GM23338 (cell line): ENCODE measurements around the gene RNF223. TPM values are rescaled to one million over a fixed set of nuclear protein-coding genes. Genes with fewer than 3 reads are reported as not detected.

Source experiments
- ATAC-seq: fragments of 200-7000 bp; cut with Tn5 transposase; 3 replicates; pipeline ENCODE4 v1.9.1; 2020
- DNase-seq: peaks from one replicate; pipeline ENCODE4 v3.0.0-alpha.2; 2015; ENCODE audit warnings: low spot score
- H2AFZ ChIP-seq: fragments of 200-600 bp; sonication (generic); 2 replicates; pipeline ENCODE4 v1.8.0; 2016; ENCODE audit warnings: antibody characterized with exemption, mild to moderate bottlenecking, moderate library complexity
- H3F3A ChIP-seq: fragments of 200-600 bp; sonication (generic); replicated peaks from 2 replicates; pipeline ENCODE4 v1.8.0; 2017; ENCODE audit warnings: antibody characterized with exemption, mixed run types, low read depth
- H3K27ac ChIP-seq: fragments of 200-600 bp; sonication (generic); 2 replicates; pipeline ENCODE4 v1.6.1; 2016; ENCODE audit warnings: low read depth
- H3K27me3 ChIP-seq: fragments of 200-600 bp; sonication (generic); 2 replicates; pipeline ENCODE4 v1.8.0; 2016; ENCODE audit warnings: mild to moderate bottlenecking, mixed run types, moderate library complexity; ENCODE audit not compliant: insufficient read depth
- H3K36me3 ChIP-seq: fragments of 200-600 bp; sonication (generic); 2 replicates; pipeline ENCODE4 v1.8.0; 2016; ENCODE audit warnings: mild to moderate bottlenecking; ENCODE audit not compliant: insufficient read depth
- H3K4me1 ChIP-seq: fragments of 200-600 bp; sonication (generic); 2 replicates; pipeline ENCODE4 v1.8.0; 2016; ENCODE audit warnings: mild to moderate bottlenecking, moderate library complexity; ENCODE audit not compliant: insufficient read depth
- H3K4me2 ChIP-seq: fragments of 200-600 bp; sonication (generic); 2 replicates; pipeline ENCODE4 v1.7.1; 2017; ENCODE audit warnings: mixed run types
- H3K4me3 ChIP-seq: fragments of 200-600 bp; sonication (generic); 2 replicates; pipeline ENCODE4 v1.6.1; 2016; ENCODE audit warnings: mixed run types
- H3K79me2 ChIP-seq: fragments of 200-600 bp; sonication (generic); replicated peaks from 2 replicates; pipeline ENCODE4 v1.8.0; 2017; ENCODE audit warnings: mild to moderate bottlenecking; ENCODE audit not compliant: insufficient read depth
- H3K9me2 ChIP-seq: fragments of 200-600 bp; sonication (generic); 2 replicates; pipeline ENCODE4 v1.8.0; 2017; ENCODE audit not compliant: insufficient read depth
- H4K20me1 ChIP-seq: fragments of 200-600 bp; sonication (generic); replicated peaks from 2 replicates; pipeline ENCODE4 v1.8.0; 2017; ENCODE audit warnings: mild to moderate bottlenecking; ENCODE audit not compliant: insufficient read depth
- H3K27ac Mint-ChIP-seq: 2 replicates; pipeline ENCODE4 v1.8.0; 2020; ENCODE audit warnings: inconsistent platforms, mild to moderate bottlenecking, moderate library complexity, mixed read lengths
- H3K27me3 Mint-ChIP-seq: 3 replicates; pipeline ENCODE4 v1.8.0; 2022; ENCODE audit warnings: low read depth, mild to moderate bottlenecking, moderate library complexity, mixed read lengths, inconsistent platforms; ENCODE audit not compliant: insufficient read depth, poor library complexity
- H3K36me3 Mint-ChIP-seq: 3 replicates; pipeline ENCODE4 v1.8.0; 2021; ENCODE audit warnings: low read depth, mild to moderate bottlenecking, inconsistent platforms, moderate library complexity, mixed read lengths
- H3K4me1 Mint-ChIP-seq: 3 replicates; pipeline ENCODE4 v1.8.0; 2020; ENCODE audit warnings: mild to moderate bottlenecking, inconsistent platforms, mixed read lengths
- H3K4me3 Mint-ChIP-seq: 3 replicates; pipeline ENCODE4 v1.8.0; 2021; ENCODE audit warnings: moderate library complexity, mild to moderate bottlenecking, inconsistent platforms, mixed read lengths
- H3K9me3 Mint-ChIP-seq: 3 replicates; pipeline ENCODE4 v1.8.0; 2020; ENCODE audit warnings: moderate library complexity, mild to moderate bottlenecking, inconsistent platforms, mixed read lengths
- CREB1 ChIP-seq: fragments of 250-450 bp; sonication (Bioruptor Pico); IDR thresholded peaks from 2 replicates; pipeline ENCODE4 v1.5.0; 2020; ENCODE audit warnings: low read depth, mild to moderate bottlenecking, moderate library complexity
- EZH2 ChIP-seq: fragments of 200-600 bp; sonication (generic); IDR thresholded peaks from one replicate; pipeline ENCODE4 v1.8.0; 2017; ENCODE audit warnings: antibody characterized with exemption, mild to moderate bottlenecking, low read depth; ENCODE audit not compliant: unreplicated experiment
- EZH2phosphoT487 ChIP-seq: fragments of 200-600 bp; sonication (generic); IDR thresholded peaks from one replicate; pipeline ENCODE4 v1.8.1; 2018; ENCODE audit warnings: antibody characterized with exemption; ENCODE audit not compliant: unreplicated experiment
- POLR2AphosphoS5 ChIP-seq: IDR thresholded peaks from 2 replicates; pipeline ENCODE4 v1.6.1; 2016; ENCODE audit warnings: antibody characterized with exemption, low read depth
- STAT1 ChIP-seq: IDR thresholded peaks from one replicate; pipeline ENCODE4 v1.6.1; 2016; ENCODE audit warnings: antibody characterized with exemption; ENCODE audit not compliant: unreplicated experiment
- polyA plus RNA-seq: library from polyadenylated mRNA; unstranded; fragments of >200 nt; fragmentation: Nextera tagmentation; extraction: Ambion mirVana; gene quantifications from 2 replicates; pipeline ENCODE4 v1.2.1, GENCODE V29; 2016
- total RNA-seq: library from RNA; depleted of rRNA; stranded (reverse); fragments of >200 nt; shearing (Covaris generic); gene quantifications from 2 replicates; pipeline ENCODE4 v1.2.3, GENCODE V29; 2014
- TF ChIP-seq, protein P1 (sequence below): fragments of 250-450 bp; sonication (Bioruptor Pico); IDR thresholded peaks from 2 replicates; pipeline ENCODE4 v1.5.0; 2020; ENCODE audit warnings: mild to moderate bottlenecking, moderate library complexity
- TF ChIP-seq, protein P2 (sequence below): IDR thresholded peaks from 2 replicates; pipeline ENCODE4 v1.6.1; 2016; ENCODE audit warnings: antibody characterized with exemption

RNF223 gene
- total and polyA plus RNA-seq, 2 experiments from 2014 or later: not detected

DNA sequence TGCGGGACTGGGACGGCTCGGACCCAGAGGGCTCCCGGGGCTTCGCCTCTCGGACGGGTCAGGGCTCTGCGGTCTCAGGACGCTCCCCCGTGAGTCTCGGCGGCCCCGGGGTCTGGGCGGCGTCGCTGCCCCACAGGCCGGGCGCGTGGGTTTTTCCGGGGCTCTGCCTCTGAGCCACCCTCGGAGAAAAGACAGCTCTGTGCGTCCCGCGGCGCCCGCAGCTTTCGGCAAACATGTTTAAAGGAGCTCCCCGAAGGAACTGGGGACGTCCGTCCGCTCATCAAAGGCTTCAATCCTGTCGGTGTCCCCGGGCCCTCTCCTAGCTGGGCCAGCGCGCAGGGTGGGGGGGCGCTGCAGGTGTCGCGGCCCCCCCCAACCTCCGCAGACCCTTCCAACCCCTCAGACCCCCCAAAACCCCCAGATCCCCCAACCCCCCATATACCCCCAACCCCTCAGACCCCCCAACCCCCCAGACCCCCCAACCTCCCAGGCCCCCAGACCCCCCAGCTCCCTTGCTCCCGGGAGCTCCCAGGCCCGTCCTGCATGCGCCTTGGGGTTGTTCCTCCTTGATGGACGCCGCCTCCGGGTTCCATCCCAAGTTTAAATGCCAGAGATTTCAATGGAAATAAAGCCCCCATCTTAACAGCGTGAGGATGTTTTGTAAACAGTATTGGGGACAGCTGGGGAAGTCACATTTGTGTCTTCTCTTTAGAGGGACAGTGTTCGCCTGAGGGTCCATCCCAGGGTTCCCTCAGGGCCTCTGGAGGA is 42.8 kb upstream of the RNF223 start:
- Histone ChIP-seq H3F3A (no peaks in the 10 kb centered on the region), H2AFZ (peak overlapping the region; percentile 81; the same call in 1 of the 2 replicates), H3K9me2 (no peaks in the 10 kb centered on the region), H3K27me3 (peaks cover 11% of the 10 kb centered on the region), H3K79me2 (peaks cover 4% of the 10 kb centered on the region; the same call in 1 of the 2 replicates), H3K4me3 (peak overlapping the region; percentile 71), H4K20me1 (no peaks in the 10 kb centered on the region), H3K4me2 (peak overlapping the region; percentile 88), H3K36me3 (no peaks in the 10 kb centered on the region), H3K27ac (no peak overlapping the region), H3K4me1 (no peaks in the 10 kb centered on the region; the same call in 1 of the 2 replicates)
- H3K36me3 Mint-ChIP-seq: peaks cover 27% of the 10 kb centered on the region
- no peak overlapping the region for H3K27ac Mint-ChIP-seq
- H3K4me3 Mint-ChIP-seq: peak overlapping the region; percentile 55
- ATAC-seq (no peak), DNase-seq (peak; percentile 50)
- peaks cover 17% of the 10 kb centered on the region for H3K4me1 Mint-ChIP-seq
- H3K9me3 Mint-ChIP-seq: peaks cover 14% of the 10 kb centered on the region; the same call in 2 of the 3 replicates
- peaks cover 22% of the 10 kb centered on the region for H3K27me3 Mint-ChIP-seq
- TF ChIP-seq STAT1: no peak
- TF ChIP-seq EZH2: no peak
- TF ChIP-seq EZH2phosphoT487: no peak

DNA sequence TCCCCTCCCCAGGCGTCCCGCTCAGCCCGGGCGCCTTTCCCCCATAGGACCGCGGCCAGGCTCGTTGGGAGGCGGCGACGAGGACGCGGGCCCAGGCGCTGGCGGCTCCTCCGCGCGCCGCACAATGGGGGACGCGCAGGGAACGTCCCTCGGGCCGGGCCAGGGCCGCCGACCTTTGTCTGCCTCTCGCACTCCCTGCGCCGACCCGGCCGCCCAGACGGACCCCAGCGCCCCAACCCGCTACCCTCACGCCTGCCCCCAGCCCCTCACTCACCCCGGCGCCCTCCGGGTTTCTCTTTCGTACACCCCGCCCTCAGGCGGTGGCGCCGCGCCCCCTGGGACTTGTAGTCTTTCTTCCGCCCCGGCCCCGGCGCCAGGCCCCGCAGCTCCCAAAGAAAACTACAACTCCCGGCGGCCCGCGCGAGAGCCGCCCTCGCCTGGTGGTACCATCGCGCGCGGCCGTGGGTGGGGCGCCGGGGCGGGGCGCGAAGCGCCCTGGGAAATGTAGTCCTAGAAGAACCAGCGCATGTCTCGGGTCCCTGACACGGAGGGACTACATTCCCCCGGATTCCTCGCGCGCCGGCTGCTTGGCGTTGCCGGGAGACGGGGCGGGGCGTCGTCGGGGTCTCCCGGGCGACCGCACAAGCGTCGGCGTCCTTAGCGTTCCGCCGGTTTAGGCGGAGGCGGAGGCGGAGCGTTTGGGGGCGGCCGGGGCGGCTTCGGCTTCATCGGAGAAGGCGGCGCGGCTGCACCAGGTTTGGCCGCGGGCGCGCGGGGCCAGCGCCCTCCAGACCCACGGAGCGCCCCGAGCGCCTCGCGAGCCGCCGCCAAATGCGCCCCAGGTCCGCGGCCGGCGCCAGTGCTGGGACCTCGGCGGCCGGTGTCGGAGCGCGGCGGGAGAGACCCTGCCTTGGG is 41.9 kb upstream of the RNF223 start, which contains the start of gene C1orf159:
C1orf159 (minus strand) TSS at position 304 of the 915 bp plus-strand sequence. CDS start 24,546 bp downstream, outside the sequence.
- peaks cover 11% of the 10 kb centered on the region for H3K27me3 ChIP-seq
- H3K36me3 Mint-ChIP-seq: peaks cover 35% of the 10 kb centered on the region
- TF ChIP-seq POLR2AphosphoS5 (peak; percentile 74), STAT1 (no peak), CREB1 (CRISPR knock-in tag) (peak; percentile 81), EZH2 (no peak)
- TF ChIP-seq, protein P1, sequence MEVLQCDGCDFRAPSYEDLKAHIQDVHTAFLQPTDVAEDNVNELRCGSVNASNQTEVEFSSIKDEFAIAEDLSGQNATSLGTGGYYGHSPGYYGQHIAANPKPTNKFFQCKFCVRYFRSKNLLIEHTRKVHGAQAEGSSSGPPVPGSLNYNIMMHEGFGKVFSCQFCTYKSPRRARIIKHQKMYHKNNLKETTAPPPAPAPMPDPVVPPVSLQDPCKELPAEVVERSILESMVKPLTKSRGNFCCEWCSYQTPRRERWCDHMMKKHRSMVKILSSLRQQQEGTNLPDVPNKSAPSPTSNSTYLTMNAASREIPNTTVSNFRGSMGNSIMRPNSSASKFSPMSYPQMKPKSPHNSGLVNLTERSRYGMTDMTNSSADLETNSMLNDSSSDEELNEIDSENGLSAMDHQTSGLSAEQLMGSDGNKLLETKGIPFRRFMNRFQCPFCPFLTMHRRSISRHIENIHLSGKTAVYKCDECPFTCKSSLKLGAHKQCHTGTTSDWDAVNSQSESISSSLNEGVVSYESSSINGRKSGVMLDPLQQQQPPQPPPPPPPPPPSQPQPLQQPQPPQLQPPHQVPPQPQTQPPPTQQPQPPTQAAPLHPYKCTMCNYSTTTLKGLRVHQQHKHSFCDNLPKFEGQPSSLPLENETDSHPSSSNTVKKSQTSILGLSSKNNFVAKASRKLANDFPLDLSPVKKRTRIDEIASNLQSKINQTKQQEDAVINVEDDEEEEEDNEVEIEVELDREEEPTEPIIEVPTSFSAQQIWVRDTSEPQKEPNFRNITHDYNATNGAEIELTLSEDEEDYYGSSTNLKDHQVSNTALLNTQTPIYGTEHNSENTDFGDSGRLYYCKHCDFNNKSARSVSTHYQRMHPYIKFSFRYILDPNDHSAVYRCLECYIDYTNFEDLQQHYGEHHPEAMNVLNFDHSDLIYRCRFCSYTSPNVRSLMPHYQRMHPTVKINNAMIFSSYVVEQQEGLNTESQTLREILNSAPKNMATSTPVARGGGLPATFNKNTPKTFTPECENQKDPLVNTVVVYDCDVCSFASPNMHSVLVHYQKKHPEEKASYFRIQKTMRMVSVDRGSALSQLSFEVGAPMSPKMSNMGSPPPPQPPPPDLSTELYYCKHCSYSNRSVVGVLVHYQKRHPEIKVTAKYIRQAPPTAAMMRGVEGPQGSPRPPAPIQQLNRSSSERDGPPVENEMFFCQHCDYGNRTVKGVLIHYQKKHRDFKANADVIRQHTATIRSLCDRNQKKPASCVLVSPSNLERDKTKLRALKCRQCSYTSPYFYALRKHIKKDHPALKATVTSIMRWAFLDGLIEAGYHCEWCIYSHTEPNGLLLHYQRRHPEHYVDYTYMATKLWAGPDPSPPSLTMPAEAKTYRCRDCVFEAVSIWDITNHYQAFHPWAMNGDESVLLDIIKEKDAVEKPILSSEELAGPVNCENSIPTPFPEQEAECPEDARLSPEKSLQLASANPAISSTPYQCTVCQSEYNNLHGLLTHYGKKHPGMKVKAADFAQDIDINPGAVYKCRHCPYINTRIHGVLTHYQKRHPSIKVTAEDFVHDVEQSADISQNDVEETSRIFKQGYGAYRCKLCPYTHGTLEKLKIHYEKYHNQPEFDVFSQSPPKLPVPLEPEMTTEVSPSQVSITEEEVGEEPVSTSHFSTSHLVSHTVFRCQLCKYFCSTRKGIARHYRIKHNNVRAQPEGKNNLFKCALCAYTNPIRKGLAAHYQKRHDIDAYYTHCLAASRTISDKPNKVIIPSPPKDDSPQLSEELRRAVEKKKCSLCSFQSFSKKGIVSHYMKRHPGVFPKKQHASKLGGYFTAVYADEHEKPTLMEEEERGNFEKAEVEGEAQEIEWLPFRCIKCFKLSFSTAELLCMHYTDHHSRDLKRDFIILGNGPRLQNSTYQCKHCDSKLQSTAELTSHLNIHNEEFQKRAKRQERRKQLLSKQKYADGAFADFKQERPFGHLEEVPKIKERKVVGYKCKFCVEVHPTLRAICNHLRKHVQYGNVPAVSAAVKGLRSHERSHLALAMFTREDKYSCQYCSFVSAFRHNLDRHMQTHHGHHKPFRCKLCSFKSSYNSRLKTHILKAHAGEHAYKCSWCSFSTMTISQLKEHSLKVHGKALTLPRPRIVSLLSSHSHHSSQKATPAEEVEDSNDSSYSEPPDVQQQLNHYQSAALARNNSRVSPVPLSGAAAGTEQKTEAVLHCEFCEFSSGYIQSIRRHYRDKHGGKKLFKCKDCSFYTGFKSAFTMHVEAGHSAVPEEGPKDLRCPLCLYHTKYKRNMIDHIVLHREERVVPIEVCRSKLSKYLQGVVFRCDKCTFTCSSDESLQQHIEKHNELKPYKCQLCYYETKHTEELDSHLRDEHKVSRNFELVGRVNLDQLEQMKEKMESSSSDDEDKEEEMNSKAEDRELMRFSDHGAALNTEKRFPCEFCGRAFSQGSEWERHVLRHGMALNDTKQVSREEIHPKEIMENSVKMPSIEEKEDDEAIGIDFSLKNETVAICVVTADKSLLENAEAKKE: no peak
- TF ChIP-seq, protein P2, sequence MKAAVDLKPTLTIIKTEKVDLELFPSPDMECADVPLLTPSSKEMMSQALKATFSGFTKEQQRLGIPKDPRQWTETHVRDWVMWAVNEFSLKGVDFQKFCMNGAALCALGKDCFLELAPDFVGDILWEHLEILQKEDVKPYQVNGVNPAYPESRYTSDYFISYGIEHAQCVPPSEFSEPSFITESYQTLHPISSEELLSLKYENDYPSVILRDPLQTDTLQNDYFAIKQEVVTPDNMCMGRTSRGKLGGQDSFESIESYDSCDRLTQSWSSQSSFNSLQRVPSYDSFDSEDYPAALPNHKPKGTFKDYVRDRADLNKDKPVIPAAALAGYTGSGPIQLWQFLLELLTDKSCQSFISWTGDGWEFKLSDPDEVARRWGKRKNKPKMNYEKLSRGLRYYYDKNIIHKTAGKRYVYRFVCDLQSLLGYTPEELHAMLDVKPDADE: peak; percentile 98
- H3K27me3 Mint-ChIP-seq: peaks cover 22% of the 10 kb centered on the region
- H3K27ac ChIP-seq: no peak within 1 kb of the TSS
- no peak within 1 kb of the TSS for H3K27ac Mint-ChIP-seq
- no peaks in the 10 kb centered on the region for H3K36me3 ChIP-seq
- no peaks in the 10 kb centered on the region; the same call in 1 of the 2 replicates for H3K4me1 ChIP-seq
- peak; percentile 98 for DNase-seq
- no peaks in the 10 kb centered on the region for H3F3A ChIP-seq
- H3K9me2 ChIP-seq: no peaks in the 10 kb centered on the region
- peaks cover 19% of the 10 kb centered on the region for H3K4me1 Mint-ChIP-seq
- peak within 1 kb of the TSS; percentile 93 for H3K4me2 ChIP-seq
- peaks cover 14% of the 10 kb centered on the region; the same call in 2 of the 3 replicates for H3K9me3 Mint-ChIP-seq
- 0 out of 2 replicates have a peak, but pooled peaks cover 4% of the 10 kb centered on the region for H4K20me1 ChIP-seq
- ATAC-seq: peak; percentile 93
- peak within 1 kb of the TSS; percentile 85 for H3K4me3 Mint-ChIP-seq
- H2AFZ ChIP-seq: peak within 1 kb of the TSS; percentile 81; the same call in 1 of the 2 replicates
- peak within 1 kb of the TSS; percentile 71 for H3K4me3 ChIP-seq
- H3K79me2 ChIP-seq: peaks cover 8% of the 10 kb centered on the region; the same call in 1 of the 2 replicates
